Measurements from ENCODE around the gene ADCY3.
"Not testable (repeated sequence)": the region's sequence is repeated elsewhere in the genome, so short reads cannot be mapped to it uniquely, and the experiment has no call there.

Gene ADCY3

GRCh38 chr2:24805811-24806660, 114.0 kb downstream of the ADCY3 start:
- DNase-seq = not testable (repeated sequence)

DNA sequence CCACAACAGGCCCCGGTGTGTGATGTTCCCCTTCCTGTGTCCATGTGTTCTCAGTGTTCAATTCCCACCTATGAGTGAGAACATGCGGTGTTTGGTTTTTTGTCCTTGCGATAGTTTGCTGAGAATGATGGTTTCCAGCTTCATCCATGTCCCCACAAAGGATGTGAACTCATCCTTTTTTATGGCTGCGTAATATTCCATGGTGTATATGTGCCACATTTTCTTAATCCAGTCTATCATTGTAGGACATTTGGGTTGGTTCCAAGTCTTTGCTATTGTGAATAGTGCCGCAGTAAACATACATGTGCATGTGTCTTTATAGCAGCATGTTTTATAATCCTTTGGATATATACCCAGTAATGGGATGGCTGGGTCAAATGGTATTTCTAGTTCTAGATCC, 119.5 kb downstream of the ADCY3 start:
- DNase-seq = not testable (repeated sequence)

DNA sequence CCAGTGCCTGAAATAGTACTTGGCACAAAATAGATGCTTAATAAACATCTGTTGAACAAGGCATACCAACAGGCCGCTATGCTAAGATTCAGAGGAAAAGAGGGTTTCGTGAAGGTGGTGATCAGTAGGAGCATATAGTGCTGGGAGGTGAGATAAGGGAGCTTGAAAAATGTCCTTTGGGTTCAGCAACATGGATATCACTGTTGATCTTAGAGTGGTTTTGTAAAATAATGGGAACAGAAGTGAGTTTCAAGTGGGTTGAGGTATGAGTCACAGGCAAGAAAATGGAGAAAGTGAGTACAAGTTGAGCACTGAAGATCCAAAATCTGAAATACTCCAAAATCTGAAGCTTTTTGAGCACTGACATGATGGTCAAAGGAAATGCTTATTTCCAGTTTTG, 122.4 kb downstream of the ADCY3 start:
- no peak for DNase-seq

- no peak for DNase-seq
Measured at GRCh38 chr2:24793761-24794435, 126.1 kb downstream of the ADCY3 start.

DNA sequence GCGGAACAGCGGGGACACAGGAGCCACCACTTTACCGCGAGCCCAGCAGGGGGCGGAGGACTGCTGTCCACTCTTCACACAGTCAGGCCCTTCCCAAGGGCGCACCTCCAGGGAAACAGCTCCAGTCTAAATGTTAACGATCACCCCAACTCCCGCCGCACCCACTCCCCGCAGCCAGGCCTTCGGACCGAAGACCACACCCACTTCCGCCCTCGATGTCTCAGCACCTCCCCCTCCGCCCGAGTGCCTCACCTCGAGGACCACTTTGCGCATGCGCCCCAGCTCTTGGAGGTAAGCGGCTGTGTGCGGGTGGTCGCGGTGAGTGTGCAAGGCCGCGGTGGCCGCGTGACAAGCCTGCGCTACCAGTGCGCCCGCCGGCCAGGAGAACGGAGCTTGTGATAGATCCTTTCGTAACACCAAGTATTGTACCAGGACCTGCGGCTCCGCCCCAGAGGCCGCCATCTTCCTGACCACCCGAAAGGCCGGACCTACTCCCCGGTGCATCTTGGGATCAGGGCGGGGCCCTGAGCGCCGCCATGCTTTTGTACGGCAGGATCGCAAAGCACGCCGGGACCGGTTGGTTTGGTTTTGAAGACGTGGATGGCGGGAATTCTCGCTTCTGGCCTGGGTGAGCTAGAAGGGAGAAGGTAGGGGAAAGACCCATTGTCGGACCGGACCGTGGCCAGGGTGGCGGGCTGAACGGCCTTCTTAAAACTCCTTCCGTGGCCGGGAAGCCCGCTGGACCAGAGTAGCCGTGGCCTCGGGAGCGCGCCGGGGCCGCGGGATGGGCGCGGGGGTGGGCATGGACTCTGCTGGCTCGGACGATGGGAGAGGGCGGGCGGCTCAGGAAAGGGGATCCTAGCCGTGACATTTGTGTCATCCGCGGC, 126.9 kb downstream of the ADCY3 start, which contains the start of the genes CENPO and PTRHD1:
Gene CENPO (plus strand): TSS at position 552 of the 887 bp plus-strand sequence. CDS start 495 bp downstream, outside the sequence.
Gene PTRHD1 (minus strand): TSS at position 518 of the 887 bp plus-strand sequence. CDS start 14 bp downstream, at position 504.
- peak; percentile 95 to 96 for DNase-seq

GRCh38 chr2:24792542-24792873, 127.5 kb downstream of the ADCY3 start:
- DNase-seq = no peak

DNA sequence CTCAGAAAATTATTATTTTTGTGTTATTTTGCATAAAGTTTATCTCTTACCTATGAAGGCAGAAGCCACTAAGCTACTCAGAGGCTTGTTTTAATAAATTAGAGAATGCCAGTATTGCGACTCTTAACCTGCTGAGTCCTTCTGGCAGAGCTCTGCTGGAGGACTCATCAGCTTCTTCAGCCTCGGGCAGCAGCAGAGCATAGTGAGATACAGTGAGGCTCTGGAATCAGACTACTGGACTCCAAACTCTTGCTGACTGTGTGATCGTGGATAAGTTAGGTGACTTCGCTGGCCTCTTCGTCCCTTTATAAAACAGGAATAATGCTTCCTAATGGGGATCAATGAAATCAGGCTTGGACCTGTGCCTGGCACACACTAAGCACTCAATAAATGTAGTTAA, 128.6 kb downstream of the ADCY3 start:
- DNase-seq = no peak

DNA sequence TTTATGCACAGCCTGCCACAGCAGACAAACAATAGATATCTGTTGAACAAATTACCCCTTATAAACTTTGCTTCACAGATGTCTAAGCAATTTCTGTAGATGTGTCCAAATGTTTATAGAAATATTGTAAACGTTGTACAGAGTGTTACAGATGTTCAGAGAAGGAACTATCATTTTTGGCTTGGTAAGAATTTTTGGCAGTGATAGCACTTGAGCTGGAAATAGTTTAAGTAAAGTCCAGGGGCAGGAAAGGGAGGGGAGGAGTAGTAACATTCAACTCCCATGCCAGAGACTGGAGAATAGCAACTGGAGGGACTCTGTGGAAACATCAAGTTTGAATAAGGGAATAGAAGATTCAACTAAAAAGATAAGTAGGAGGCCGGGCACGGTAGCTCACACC, 131.2 kb downstream of the ADCY3 start:
- DNase-seq = no peak

DNA sequence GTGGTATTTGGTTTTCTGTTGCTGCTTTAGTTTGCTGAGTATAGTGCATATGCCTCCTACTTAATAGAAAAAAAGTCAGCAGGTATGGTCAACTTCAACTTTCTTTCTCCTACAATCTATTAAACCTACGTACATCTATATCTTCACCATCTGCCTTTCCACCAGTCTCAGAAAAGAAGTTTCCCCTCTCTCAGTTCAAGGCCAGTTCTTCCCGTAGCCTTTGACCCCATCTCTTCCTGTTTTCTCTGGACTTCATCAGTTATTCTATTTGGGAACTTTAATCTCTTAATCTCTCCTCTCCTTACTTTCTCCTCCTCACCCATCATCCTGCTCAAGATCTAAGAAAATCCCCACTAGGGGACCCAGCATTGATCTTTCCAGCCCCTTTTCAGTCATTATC, 132.5 kb downstream of the ADCY3 start:
- DNase-seq = no peak

DNA sequence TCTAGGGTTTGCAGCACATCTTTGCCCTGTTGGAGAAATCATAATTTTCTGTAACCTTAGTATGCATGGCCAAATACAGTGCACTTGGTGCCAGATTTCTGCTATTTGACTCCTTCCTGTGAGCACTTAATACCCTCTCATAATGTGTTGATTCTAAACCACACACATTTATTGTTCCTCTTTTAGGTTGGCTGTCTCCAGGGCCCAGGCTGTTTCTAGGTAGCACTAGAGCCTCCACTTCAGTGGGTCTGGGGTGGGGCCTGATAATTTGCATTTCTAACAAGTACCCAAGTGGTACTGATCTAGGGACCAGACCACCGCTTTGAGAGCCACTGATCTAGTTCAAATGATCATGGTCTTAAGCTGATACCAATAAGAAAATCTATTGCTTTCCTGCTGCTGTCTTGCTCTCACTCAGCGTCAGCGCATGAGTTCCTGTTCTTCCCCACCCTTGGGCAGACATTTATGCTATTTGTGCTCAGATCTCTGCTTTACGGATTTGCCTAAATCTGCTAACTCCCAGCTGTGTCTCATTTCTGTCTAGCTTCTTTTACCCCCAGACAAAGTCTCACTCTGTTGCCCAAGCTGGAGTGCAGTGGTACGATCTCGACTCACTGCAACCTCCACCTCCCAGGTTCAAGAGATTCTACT, 134.2 kb downstream of the ADCY3 start:
- DNase-seq = peak in 1 of 2 donors; percentile 54

DNA sequence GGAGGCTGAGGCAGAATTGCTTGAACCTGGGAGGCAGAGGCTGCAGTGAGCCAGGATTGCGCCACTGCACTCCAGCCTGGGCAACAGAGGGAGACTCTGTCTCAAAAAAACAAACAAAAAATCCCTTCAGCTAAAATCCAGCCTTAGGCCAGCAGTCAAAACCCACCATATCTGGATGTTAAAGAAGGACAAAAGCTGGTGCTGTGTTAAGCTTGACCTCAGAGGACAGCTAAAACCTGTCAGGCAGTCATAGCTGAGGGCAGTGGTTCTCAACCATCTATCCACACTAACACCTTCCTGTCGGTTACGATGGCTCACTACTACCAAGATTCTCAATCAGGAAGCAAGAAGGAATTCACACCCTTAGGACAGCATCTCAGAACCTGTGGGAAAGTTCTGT, 136.4 kb downstream of the ADCY3 start:
- no peak for DNase-seq

GRCh38 chr2:24779116-24779515, 140.9 kb downstream of the ADCY3 start:
- no peak for DNase-seq

DNA sequence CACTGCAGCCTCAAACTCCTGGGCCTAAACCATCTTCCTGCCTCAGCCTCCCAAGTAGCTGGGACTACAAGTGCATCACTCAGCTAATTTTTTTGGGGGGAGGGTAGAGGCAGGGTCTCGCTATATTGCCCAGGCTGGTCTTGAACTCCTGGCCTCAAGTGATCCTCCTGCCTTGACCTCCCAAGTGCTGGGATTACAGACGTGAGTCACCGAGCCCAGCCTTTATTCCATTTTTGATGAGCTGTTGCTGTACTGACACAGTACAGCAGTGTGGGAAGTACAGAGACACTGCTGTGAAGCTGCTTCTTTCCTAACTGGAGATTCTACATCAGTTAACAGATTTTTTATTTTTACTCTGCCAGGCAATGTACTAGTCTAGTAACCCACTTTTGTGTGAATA, 145.7 kb downstream of the ADCY3 start:
- no peak for DNase-seq

DNA sequence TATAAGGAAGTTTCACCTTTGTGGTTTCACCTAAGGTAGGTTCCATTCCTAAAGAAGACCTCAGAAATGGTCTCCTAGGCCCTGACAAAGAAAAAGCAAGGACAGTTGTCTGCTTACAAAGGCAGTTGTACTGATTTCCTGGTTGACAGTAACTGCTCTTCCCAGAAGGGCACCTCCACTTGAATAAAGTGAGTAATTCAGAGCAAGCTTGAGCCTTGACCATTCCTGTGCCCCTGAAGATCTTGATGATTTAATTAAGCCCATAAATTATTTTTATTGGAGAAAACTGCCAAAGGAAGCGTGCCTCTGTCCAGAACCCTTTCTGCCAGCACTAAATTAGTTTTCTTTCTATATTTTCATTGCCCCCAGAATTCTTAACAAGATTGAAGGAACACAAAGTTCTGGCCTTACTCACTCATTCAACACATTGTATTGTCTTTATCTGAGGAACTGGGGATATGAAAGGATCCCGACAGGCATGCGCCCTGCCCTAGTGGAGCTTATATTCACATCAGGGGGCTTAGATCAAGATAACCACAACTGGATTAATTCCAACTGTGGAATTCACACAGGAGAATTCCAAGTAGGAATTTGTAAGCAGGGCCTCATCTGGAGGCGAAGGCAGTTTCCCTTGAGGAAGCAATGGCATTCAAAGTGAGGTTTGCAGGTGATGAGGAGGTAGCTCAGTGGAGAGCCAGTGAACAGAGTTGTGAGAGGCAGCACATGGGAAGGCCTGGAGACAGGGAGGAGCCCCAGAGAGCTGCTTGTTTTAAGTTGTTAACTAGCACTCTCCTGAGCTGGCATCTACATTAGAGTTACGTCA, 148.1 kb downstream of the ADCY3 start:
- no peak for DNase-seq

- DNase-seq = no peak
Measured at GRCh38 chr2:24771061-24771460, 149.0 kb downstream of the ADCY3 start.
